ENCODE measurements around the gene PRKCD. TPM values are rescaled to one million over a fixed set of nuclear protein-coding genes. Genes with fewer than 3 reads are reported as not detected.
A peak's percentile ranks its signal among the peaks of the same experiment; 100 is the strongest.

The PRKCD gene
- total and polyA plus RNA-seq, 2 donors (not counting 1 experiment from before 2014, with no cell fraction given) = 46.7 to 68.8 TPM

DNA sequence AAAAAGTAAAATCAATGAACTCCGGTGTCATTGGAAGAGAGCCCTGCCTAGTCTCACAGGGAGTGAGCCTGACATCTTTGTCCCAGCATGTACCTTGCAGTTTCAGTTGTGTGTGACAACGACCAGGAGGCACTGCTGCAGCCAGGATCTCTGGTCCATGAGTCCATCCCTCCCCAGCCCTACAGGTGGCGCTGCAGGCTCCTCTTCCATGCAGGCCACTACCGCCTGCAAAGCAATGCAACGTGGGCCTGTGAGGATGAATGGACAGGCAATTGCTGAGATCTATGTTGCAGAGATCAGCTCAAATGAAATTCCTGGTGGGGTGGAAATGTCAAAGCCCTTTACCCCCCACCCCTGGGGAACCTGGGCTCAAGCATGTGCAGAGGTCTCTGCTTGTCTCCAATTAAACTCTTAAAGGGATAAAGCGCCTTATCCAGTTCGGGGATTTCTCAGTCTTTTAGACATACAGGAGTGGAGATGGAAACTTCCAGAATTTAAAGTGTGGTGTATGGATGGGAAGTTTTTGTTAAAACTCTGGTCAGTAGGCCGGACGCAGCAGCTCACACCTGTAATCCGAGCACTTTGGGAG lies 59.0 kb downstream of the PRKCD start:
- peak; percentile 73 for DNase-seq
- no peaks in the 10 kb centered on the region for H4K20me1 ChIP-seq (ENCODE audit: control insufficient read depth, insufficient read depth, low read length, poor library complexity, severe bottlenecking)
- H3K4me2 ChIP-seq (replicated peaks; ENCODE audit: low read depth, low read length, poor library complexity, severe bottlenecking) = no peak overlapping the region
- TF ChIP-seq EZH2 (IDR thresholded peaks at IDR 0.05; ENCODE audit: borderline replicate concordance, insufficient read depth, low read depth, low read length, poor library complexity, severe bottlenecking) = no peak
- TF ChIP-seq, protein P1, sequence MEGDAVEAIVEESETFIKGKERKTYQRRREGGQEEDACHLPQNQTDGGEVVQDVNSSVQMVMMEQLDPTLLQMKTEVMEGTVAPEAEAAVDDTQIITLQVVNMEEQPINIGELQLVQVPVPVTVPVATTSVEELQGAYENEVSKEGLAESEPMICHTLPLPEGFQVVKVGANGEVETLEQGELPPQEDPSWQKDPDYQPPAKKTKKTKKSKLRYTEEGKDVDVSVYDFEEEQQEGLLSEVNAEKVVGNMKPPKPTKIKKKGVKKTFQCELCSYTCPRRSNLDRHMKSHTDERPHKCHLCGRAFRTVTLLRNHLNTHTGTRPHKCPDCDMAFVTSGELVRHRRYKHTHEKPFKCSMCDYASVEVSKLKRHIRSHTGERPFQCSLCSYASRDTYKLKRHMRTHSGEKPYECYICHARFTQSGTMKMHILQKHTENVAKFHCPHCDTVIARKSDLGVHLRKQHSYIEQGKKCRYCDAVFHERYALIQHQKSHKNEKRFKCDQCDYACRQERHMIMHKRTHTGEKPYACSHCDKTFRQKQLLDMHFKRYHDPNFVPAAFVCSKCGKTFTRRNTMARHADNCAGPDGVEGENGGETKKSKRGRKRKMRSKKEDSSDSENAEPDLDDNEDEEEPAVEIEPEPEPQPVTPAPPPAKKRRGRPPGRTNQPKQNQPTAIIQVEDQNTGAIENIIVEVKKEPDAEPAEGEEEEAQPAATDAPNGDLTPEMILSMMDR (IDR thresholded peaks at IDR 0.05) = peak; percentile 90
- H3K9ac ChIP-seq (ENCODE audit: low read length) = no peak overlapping the region
- intact Hi-C loops (cut with micrococcal nuclease) = no loop called here
- ChIA-PET POLR2A (no interaction called here), CTCF (interaction anchor here (0.8 to 0.9 kb wide), 2 partner anchors 29 to 33 kb away, joined by 3 to 5 read pairs; no protein-coding TSS in a partner anchor)
- Mint-ChIP-seq H3K4me1 (peaks cover 13% of the 10 kb centered on the region), H3K4me3 (no peak overlapping the region), H3K9me3 (ENCODE audit: insufficient read depth) (no peaks in the 10 kb centered on the region), H3K27me3 (no peaks in the 10 kb centered on the region), H3K27ac (peak overlapping the region; percentile 37)
- H3K36me3 ChIP-seq (replicated peaks in 1 of 2; ENCODE audit: control extremely low read depth in 1 of 2, control insufficient read depth in 1 of 2, extremely low read depth in 1 of 2, insufficient read depth in 2 of 2, low read length in 1 of 2) = peaks cover 0 to 16% of the 10 kb centered on the region in 2 experiments
- 81% methylated on average over 6 of the region's 10 CpGs for WGBS (ENCODE audit: insufficient coverage)
- peaks cover 0 to 13% (median 0%) of the 10 kb centered on the region in 3 donors for H3K9me3 ChIP-seq (ENCODE audit: control extremely low read depth in 1 of 3, control insufficient read depth in 2 of 3, insufficient read depth in 1 of 3, low read length in 2 of 3)
- no peaks in the 10 kb centered on the region for H3K79me2 ChIP-seq (ENCODE audit: control insufficient read depth, insufficient read depth, low read length)
- H3K4me3 ChIP-seq (ENCODE audit: control extremely low read depth in 1 of 5, extremely low read depth in 1 of 5, insufficient read depth in 1 of 5, low read depth in 2 of 5, low read length in 4 of 5) = no peak overlapping the region
- peak; percentile 74 for ATAC-seq (ENCODE audit: low read depth)
- H2AFZ ChIP-seq (ENCODE audit: insufficient read depth, low read depth, low read length, poor library complexity, severe bottlenecking) = no peak overlapping the region
- no peaks in the 10 kb centered on the region for H3K27me3 ChIP-seq (replicated peaks in 1 of 4; ENCODE audit: control extremely low read depth in 1 of 4, control insufficient read depth in 3 of 4, insufficient read depth in 4 of 4, low read length in 3 of 4)
- peaks cover 0 to 7% of the 10 kb centered on the region in 2 donors for H3K4me1 ChIP-seq (ENCODE audit: control insufficient read depth in 2 of 2, insufficient read depth in 2 of 2, low read length in 2 of 2)
- no peak overlapping the region for H3K27ac ChIP-seq (ENCODE audit: low read length in 2 of 2)

DNA sequence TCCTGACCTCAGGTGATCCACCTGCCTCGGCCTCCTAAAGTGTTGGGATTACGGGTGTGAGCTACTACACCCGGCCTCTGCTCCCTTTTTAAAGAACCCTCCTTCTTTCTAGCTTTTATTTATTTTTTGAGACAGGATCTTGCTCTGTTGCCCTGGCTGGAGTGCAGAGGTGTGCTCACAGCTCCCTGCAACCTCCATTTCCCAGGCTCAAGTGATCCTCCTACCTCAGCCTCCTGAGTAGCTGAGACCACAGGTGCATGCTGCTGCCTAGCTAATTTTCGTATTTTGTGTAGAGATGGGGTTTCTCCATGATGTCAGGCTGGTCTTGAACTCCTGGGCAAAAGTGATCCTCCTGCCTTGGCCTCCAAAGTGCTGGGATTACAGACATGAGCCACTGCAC lies 60.3 kb downstream of the PRKCD start:
- ChIA-PET CTCF (interaction anchor here (1.2 to 1.5 kb wide), 2 partner anchors 34 to 84 kb away, joined by 3 read pairs; no protein-coding TSS in a partner anchor), POLR2A (no interaction called here)
- no CpG with 5 or more reads among the region's 4 CpGs for WGBS (ENCODE audit: insufficient coverage)
- Histone ChIP-seq H3K27ac (ENCODE audit: low read length in 2 of 2) (no peak overlapping the region), H3K9me3 (ENCODE audit: control extremely low read depth in 1 of 3, control insufficient read depth in 2 of 3, insufficient read depth in 1 of 3, low read length in 2 of 3) (peaks cover 0 to 10% (median 0%) of the 10 kb centered on the region in 3 donors), H4K20me1 (ENCODE audit: control insufficient read depth, insufficient read depth, low read length, poor library complexity, severe bottlenecking) (no peaks in the 10 kb centered on the region), H3K4me3 (ENCODE audit: control extremely low read depth in 1 of 5, extremely low read depth in 1 of 5, insufficient read depth in 1 of 5, low read depth in 2 of 5, low read length in 4 of 5) (no peak overlapping the region), H3K9ac (ENCODE audit: low read length) (no peak overlapping the region), H3K27me3 (replicated peaks in 1 of 4; ENCODE audit: control extremely low read depth in 1 of 4, control insufficient read depth in 3 of 4, insufficient read depth in 4 of 4, low read length in 3 of 4) (no peaks in the 10 kb centered on the region), H3K4me2 (replicated peaks; ENCODE audit: low read depth, low read length, poor library complexity, severe bottlenecking) (no peak overlapping the region), H3K79me2 (ENCODE audit: control insufficient read depth, insufficient read depth, low read length) (no peaks in the 10 kb centered on the region), H3K36me3 (replicated peaks in 1 of 2; ENCODE audit: control extremely low read depth in 1 of 2, control insufficient read depth in 1 of 2, extremely low read depth in 1 of 2, insufficient read depth in 2 of 2, low read length in 1 of 2) (peaks cover 0 to 29% of the 10 kb centered on the region in 2 experiments), H2AFZ (ENCODE audit: insufficient read depth, low read depth, low read length, poor library complexity, severe bottlenecking) (no peak overlapping the region), H3K4me1 (ENCODE audit: control insufficient read depth in 2 of 2, insufficient read depth in 2 of 2, low read length in 2 of 2) (peaks cover 0 to 7% of the 10 kb centered on the region in 2 donors)
- Mint-ChIP-seq H3K4me3 (no peak overlapping the region), H3K9me3 (ENCODE audit: insufficient read depth) (no peaks in the 10 kb centered on the region), H3K27me3 (no peaks in the 10 kb centered on the region), H3K4me1 (peaks cover 13% of the 10 kb centered on the region), H3K27ac (no peak overlapping the region)
- intact Hi-C loops (cut with micrococcal nuclease) = no loop called here
- no peak for ATAC-seq (ENCODE audit: low read depth)
- DNase-seq = no peak
- TF ChIP-seq, protein P1 (IDR thresholded peaks at IDR 0.05) = no peak
